ENCODE measurements around the gene PPP2R2C.

PPP2R2C gene

GRCh38 chr4:6346373-6347110 is 125.9 kb downstream of the PPP2R2C start:
- Histone ChIP-seq H3K4me3 (ENCODE audit: control insufficient read depth in 1 of 7, extremely low read depth in 1 of 7, insufficient read depth in 4 of 7, low read depth in 2 of 7, low read length in 6 of 7) (no peak overlapping the region), H3K27me3 (replicated peaks in 2 of 5; ENCODE audit: control insufficient read depth in 4 of 5, insufficient read depth in 5 of 5, low read length in 4 of 5) (peaks cover 0 to 41% (median 2%) of the 10 kb centered on the region in 5 experiments), H3K9me3 (ENCODE audit: control extremely low read depth in 1 of 5, control insufficient read depth in 4 of 5, insufficient read depth in 2 of 5, low read depth in 1 of 5, low read length in 4 of 5) (peaks cover 0 to 12% (median 5%) of the 10 kb centered on the region in 5 experiments), H3K4me1 (ENCODE audit: control extremely low read depth in 1 of 4, control insufficient read depth in 4 of 4, insufficient read depth in 4 of 4, low read length in 3 of 4) (no peaks in the 10 kb centered on the region), H3K36me3 (ENCODE audit: control insufficient read depth in 4 of 4, insufficient read depth in 4 of 4, low read length in 3 of 4) (no peaks in the 10 kb centered on the region), H3K27ac (ENCODE audit: insufficient read depth in 1 of 2, low read depth in 1 of 2, low read length in 2 of 2, poor library complexity in 1 of 2, severe bottlenecking in 2 of 2) (no peak overlapping the region)
- WGBS (ENCODE audit: insufficient coverage) = 86% methylated on average over 11 of the region's 16 CpGs
- no peak for DNase-seq
- ChIA-PET CTCF (interaction anchor here (0.8 to 2.0 kb wide), 3 partner anchors 14 to 83 kb away, joined by 4 to 7 read pairs (median 4); no protein-coding TSS in a partner anchor), POLR2A (no interaction called here)

GRCh38 chr4:6345866-6346265 is 126.5 kb downstream of the PPP2R2C start:
- no peaks in the 10 kb centered on the region for H3K36me3 ChIP-seq (ENCODE audit: control insufficient read depth in 4 of 4, insufficient read depth in 4 of 4, low read length in 3 of 4)
- no peaks in the 10 kb centered on the region for H3K4me1 ChIP-seq (ENCODE audit: control extremely low read depth in 1 of 4, control insufficient read depth in 4 of 4, insufficient read depth in 4 of 4, low read length in 3 of 4)
- 89% methylated on average over 11 of the region's 13 CpGs for whole genome bisulfite sequencing (ENCODE audit: insufficient coverage)
- H3K4me3 ChIP-seq (ENCODE audit: control insufficient read depth in 1 of 7, extremely low read depth in 1 of 7, insufficient read depth in 4 of 7, low read depth in 2 of 7, low read length in 6 of 7) = no peak overlapping the region
- ChIA-PET CTCF (interaction anchor here (2.0 kb wide), 1 partner anchor 14 kb away, joined by 7 read pairs; no protein-coding TSS in a partner anchor), POLR2A (no interaction called here)
- peaks cover 0 to 41% (median 2%) of the 10 kb centered on the region in 5 experiments for H3K27me3 ChIP-seq (replicated peaks in 2 of 5; ENCODE audit: control insufficient read depth in 4 of 5, insufficient read depth in 5 of 5, low read length in 4 of 5)
- peaks cover 0 to 12% (median 5%) of the 10 kb centered on the region in 5 experiments for H3K9me3 ChIP-seq (ENCODE audit: control extremely low read depth in 1 of 5, control insufficient read depth in 4 of 5, insufficient read depth in 2 of 5, low read depth in 1 of 5, low read length in 4 of 5)
- DNase-seq = no peak
- H3K27ac ChIP-seq (ENCODE audit: insufficient read depth in 1 of 2, low read depth in 1 of 2, low read length in 2 of 2, poor library complexity in 1 of 2, severe bottlenecking in 2 of 2) = no peak overlapping the region

- POLR2A ChIA-PET = no interaction called here
Observed at GRCh38 chr4:6345096-6345830, 127.2 kb downstream of the PPP2R2C start.

GRCh38 chr4:6343939-6344408 is 128.4 kb downstream of the PPP2R2C start:
- Histone ChIP-seq H3K27me3 (replicated peaks in 2 of 5; ENCODE audit: control insufficient read depth in 4 of 5, insufficient read depth in 5 of 5, low read length in 4 of 5) (peaks cover 0 to 36% (median 2%) of the 10 kb centered on the region in 5 experiments), H3K9me3 (ENCODE audit: control extremely low read depth in 1 of 5, control insufficient read depth in 4 of 5, insufficient read depth in 2 of 5, low read depth in 1 of 5, low read length in 4 of 5) (peaks cover 0 to 12% (median 5%) of the 10 kb centered on the region in 5 experiments), H3K4me3 (ENCODE audit: control insufficient read depth in 1 of 7, extremely low read depth in 1 of 7, insufficient read depth in 4 of 7, low read depth in 2 of 7, low read length in 6 of 7) (no peak overlapping the region), H3K36me3 (ENCODE audit: control insufficient read depth in 4 of 4, insufficient read depth in 4 of 4, low read length in 3 of 4) (no peaks in the 10 kb centered on the region), H3K27ac (ENCODE audit: insufficient read depth in 1 of 2, low read depth in 1 of 2, low read length in 2 of 2, poor library complexity in 1 of 2, severe bottlenecking in 2 of 2) (no peak overlapping the region), H3K4me1 (ENCODE audit: control extremely low read depth in 1 of 4, control insufficient read depth in 4 of 4, insufficient read depth in 4 of 4, low read length in 3 of 4) (peaks cover 0 to 1% (median 0%) of the 10 kb centered on the region in 4 experiments)
- ChIA-PET CTCF (interaction anchor here (1.2 to 1.3 kb wide), 2 partner anchors 10 to 94 kb away, joined by 3 to 4 read pairs; no protein-coding TSS in a partner anchor), POLR2A (no interaction called here)
- WGBS (ENCODE audit: insufficient coverage) = 83% methylated on average over 11 of the region's 11 CpGs
- no peak for DNase-seq

More at GRCh38 chr4:6345096-6345830, 127.2 kb downstream of the PPP2R2C start:
- CTCF ChIA-PET = interaction anchor here (2.0 kb wide), 1 partner anchor 14 kb away, joined by 7 read pairs; no protein-coding TSS in a partner anchor
- H3K4me3 ChIP-seq (ENCODE audit: control insufficient read depth in 1 of 7, extremely low read depth in 1 of 7, insufficient read depth in 4 of 7, low read depth in 2 of 7, low read length in 6 of 7) = no peak overlapping the region
- peaks cover 0 to 12% (median 5%) of the 10 kb centered on the region in 5 experiments for H3K9me3 ChIP-seq (ENCODE audit: control extremely low read depth in 1 of 5, control insufficient read depth in 4 of 5, insufficient read depth in 2 of 5, low read depth in 1 of 5, low read length in 4 of 5)
- peaks cover 0 to 41% (median 2%) of the 10 kb centered on the region in 5 experiments for H3K27me3 ChIP-seq (replicated peaks in 2 of 5; ENCODE audit: control insufficient read depth in 4 of 5, insufficient read depth in 5 of 5, low read length in 4 of 5)
- no peak for DNase-seq
- no peak overlapping the region for H3K27ac ChIP-seq (ENCODE audit: insufficient read depth in 1 of 2, low read depth in 1 of 2, low read length in 2 of 2, poor library complexity in 1 of 2, severe bottlenecking in 2 of 2)
- no peaks in the 10 kb centered on the region for H3K36me3 ChIP-seq (ENCODE audit: control insufficient read depth in 4 of 4, insufficient read depth in 4 of 4, low read length in 3 of 4)
- WGBS (ENCODE audit: insufficient coverage) = 78% methylated on average over 23 of the region's 27 CpGs
- peaks cover 0 to 1% (median 0%) of the 10 kb centered on the region in 4 experiments for H3K4me1 ChIP-seq (ENCODE audit: control extremely low read depth in 1 of 4, control insufficient read depth in 4 of 4, insufficient read depth in 4 of 4, low read length in 3 of 4)

- Histone ChIP-seq H3K27me3 (replicated peaks in 2 of 5; ENCODE audit: control insufficient read depth in 4 of 5, insufficient read depth in 5 of 5, low read length in 4 of 5) (peaks cover 0 to 35% (median 10%) of the 10 kb centered on the region in 5 experiments), H3K9me3 (ENCODE audit: control extremely low read depth in 1 of 5, control insufficient read depth in 4 of 5, insufficient read depth in 2 of 5, low read depth in 1 of 5, low read length in 4 of 5) (peaks cover 0 to 12% (median 5%) of the 10 kb centered on the region in 5 experiments), H3K4me1 (ENCODE audit: control extremely low read depth in 1 of 4, control insufficient read depth in 4 of 4, insufficient read depth in 4 of 4, low read length in 3 of 4) (peaks cover 0 to 11% (median 7%) of the 10 kb centered on the region in 4 experiments), H3K4me3 (ENCODE audit: control insufficient read depth in 1 of 7, extremely low read depth in 1 of 7, insufficient read depth in 4 of 7, low read depth in 2 of 7, low read length in 6 of 7) (no peak overlapping the region), H3K27ac (ENCODE audit: insufficient read depth in 1 of 2, low read depth in 1 of 2, low read length in 2 of 2, poor library complexity in 1 of 2, severe bottlenecking in 2 of 2) (no peak overlapping the region), H3K36me3 (ENCODE audit: control insufficient read depth in 4 of 4, insufficient read depth in 4 of 4, low read length in 3 of 4) (no peaks in the 10 kb centered on the region)
- 67% methylated on average over 16 of the region's 23 CpGs for WGBS (ENCODE audit: insufficient coverage)
- DNase-seq = peak; percentile 56 to 84 (median 69)
- POLR2A ChIA-PET = no interaction called here
- CTCF ChIA-PET = interaction anchor here (1.3 to 6.2 kb wide), 2 partner anchors 8 to 13 kb away, joined by 4 to 58 read pairs; no protein-coding TSS in a partner anchor
Observed at GRCh38 chr4:6342530-6343293, 129.7 kb downstream of the PPP2R2C start.

GRCh38 chr4:6341696-6342095 is 130.7 kb downstream of the PPP2R2C start:
- no peaks in the 10 kb centered on the region for H3K36me3 ChIP-seq (ENCODE audit: control insufficient read depth in 4 of 4, insufficient read depth in 4 of 4, low read length in 3 of 4)
- WGBS (ENCODE audit: insufficient coverage) = 94% methylated on average over 3 of the region's 6 CpGs
- peaks cover 0 to 12% (median 5%) of the 10 kb centered on the region in 5 experiments for H3K9me3 ChIP-seq (ENCODE audit: control extremely low read depth in 1 of 5, control insufficient read depth in 4 of 5, insufficient read depth in 2 of 5, low read depth in 1 of 5, low read length in 4 of 5)
- H3K27ac ChIP-seq (ENCODE audit: insufficient read depth in 1 of 2, low read depth in 1 of 2, low read length in 2 of 2, poor library complexity in 1 of 2, severe bottlenecking in 2 of 2) = no peak overlapping the region
- ChIA-PET CTCF (interaction anchor here (6.2 kb wide), 1 partner anchor 12 kb away, joined by 58 read pairs; no protein-coding TSS in a partner anchor), POLR2A (interaction anchor here (0.6 kb wide), 1 partner anchor 334 kb away, joined by 3 read pairs; no protein-coding TSS in a partner anchor)
- peaks cover 0 to 17% (median 9%) of the 10 kb centered on the region in 4 experiments for H3K4me1 ChIP-seq (ENCODE audit: control extremely low read depth in 1 of 4, control insufficient read depth in 4 of 4, insufficient read depth in 4 of 4, low read length in 3 of 4)
- DNase-seq = no peak
- no peak overlapping the region for H3K4me3 ChIP-seq (ENCODE audit: control insufficient read depth in 1 of 7, extremely low read depth in 1 of 7, insufficient read depth in 4 of 7, low read depth in 2 of 7, low read length in 6 of 7)
- H3K27me3 ChIP-seq (replicated peaks in 2 of 5; ENCODE audit: control insufficient read depth in 4 of 5, insufficient read depth in 5 of 5, low read length in 4 of 5) = peaks cover 0 to 33% (median 13%) of the 10 kb centered on the region in 5 experiments
